HG03520 (cell line): Measurements from ENCODE around the gene DCTD.

ENCODE experiments used
- ATAC-seq: cut with Tn5 transposase; IDR thresholded peaks from one replicate; pipeline ENCODE4 v1.9.1; 2021; ENCODE audit warnings: mild to moderate bottlenecking, moderate library complexity; ENCODE audit not compliant: unreplicated experiment

DCTD gene

GRCh38 chr4:182845618-182846017 lies 71.6 kb downstream of the DCTD start:
- ATAC-seq, result no peak

- ATAC-seq, result no peak
Observed at GRCh38 chr4:182843808-182844325, 73.3 kb downstream of the DCTD start.

GRCh38 chr4:182842759-182843390 lies 74.3 kb downstream of the DCTD start:
- no peak for ATAC-seq

- no peak for ATAC-seq
Observed at GRCh38 chr4:182842104-182842600, 75.0 kb downstream of the DCTD start.

GRCh38 chr4:182840108-182840507 lies 77.1 kb downstream of the DCTD start:
- ATAC-seq, result no peak
